ENCODE results near the gene PLOD3.

DNA sequence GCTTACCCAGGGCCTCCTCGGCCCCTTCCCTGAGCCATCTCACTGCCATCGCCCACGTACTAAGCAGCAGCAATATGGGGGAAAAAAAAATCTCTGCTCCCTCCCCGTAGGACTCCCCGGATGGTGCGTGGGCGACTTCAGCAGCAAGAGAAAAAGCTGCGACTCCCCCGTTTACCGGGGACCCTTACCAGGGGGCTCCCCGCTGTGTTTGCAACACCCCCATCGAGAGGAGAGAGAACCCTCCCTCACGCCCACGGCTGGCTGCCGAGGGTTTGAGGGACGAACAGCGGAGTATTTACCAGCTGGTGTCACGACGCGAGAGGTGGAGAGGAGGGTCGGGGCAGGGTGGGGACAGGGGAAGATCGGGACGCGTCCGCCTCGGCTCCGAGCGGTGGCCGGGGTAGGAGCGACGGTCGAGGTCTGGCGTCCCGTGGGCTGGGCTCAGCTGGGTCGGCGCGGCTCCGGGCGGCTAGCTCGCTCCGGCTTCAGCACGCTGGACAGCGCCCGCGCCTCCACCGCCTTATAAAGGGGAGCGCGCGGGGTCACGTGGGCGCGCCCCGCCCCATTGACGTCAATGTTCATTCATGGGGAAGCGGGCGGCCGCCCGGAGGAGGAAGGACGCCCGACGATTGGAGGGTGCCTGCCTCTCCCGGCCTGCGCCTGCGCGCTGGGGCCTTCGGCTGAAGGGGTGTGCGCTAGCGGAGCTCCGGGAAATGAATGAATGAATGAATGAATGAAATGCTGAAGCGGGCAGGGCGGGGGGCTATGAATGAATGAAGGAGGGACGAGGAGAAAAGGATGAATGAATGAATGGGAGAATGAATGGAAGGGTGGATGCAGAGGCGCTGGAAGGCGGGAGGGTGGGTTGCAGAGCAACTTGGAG is 52.1 kb downstream of the PLOD3 start, which contains the start of gene VGF:
- no peak for TF ChIP-seq KDM5A (IDR thresholded peaks at IDR 0.05; ENCODE audit: low read length)
- TF ChIP-seq HDAC2 (IDR thresholded peaks at IDR 0.05; ENCODE audit: borderline replicate concordance in 1 of 2, low read depth in 2 of 2, low read length in 2 of 2), result peak in 1 of 2 experiments; percentile 71; a peak in 1 of 4 replicates
- TF ChIP-seq ZNF274 (IDR thresholded peaks at IDR 0.05; ENCODE audit: borderline replicate concordance, extremely low read depth, low read length), result no peak
- no peak for TF ChIP-seq POLR2AphosphoS5 (IDR thresholded peaks at IDR 0.05; ENCODE audit: low read depth, low read length)
- TF ChIP-seq TBP (IDR thresholded peaks at IDR 0.05; ENCODE audit: low read depth, low read length), result peak; percentile 91
- no peak for TF ChIP-seq NANOG (IDR thresholded peaks at IDR 0.05; ENCODE audit: insufficient read depth, low read depth, low read length, poor library complexity, severe bottlenecking)
- TF ChIP-seq, protein P1, sequence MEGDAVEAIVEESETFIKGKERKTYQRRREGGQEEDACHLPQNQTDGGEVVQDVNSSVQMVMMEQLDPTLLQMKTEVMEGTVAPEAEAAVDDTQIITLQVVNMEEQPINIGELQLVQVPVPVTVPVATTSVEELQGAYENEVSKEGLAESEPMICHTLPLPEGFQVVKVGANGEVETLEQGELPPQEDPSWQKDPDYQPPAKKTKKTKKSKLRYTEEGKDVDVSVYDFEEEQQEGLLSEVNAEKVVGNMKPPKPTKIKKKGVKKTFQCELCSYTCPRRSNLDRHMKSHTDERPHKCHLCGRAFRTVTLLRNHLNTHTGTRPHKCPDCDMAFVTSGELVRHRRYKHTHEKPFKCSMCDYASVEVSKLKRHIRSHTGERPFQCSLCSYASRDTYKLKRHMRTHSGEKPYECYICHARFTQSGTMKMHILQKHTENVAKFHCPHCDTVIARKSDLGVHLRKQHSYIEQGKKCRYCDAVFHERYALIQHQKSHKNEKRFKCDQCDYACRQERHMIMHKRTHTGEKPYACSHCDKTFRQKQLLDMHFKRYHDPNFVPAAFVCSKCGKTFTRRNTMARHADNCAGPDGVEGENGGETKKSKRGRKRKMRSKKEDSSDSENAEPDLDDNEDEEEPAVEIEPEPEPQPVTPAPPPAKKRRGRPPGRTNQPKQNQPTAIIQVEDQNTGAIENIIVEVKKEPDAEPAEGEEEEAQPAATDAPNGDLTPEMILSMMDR (IDR thresholded peaks at IDR 0.05; ENCODE audit: control extremely low read depth in 1 of 3, insufficient read depth in 1 of 3, low read depth in 1 of 3, low read length in 3 of 3), result no peak
